GM12872 (cell line): ENCODE results near the gene BCAT1.

Source experiments
- TF ChIP-seq, protein P1 (sequence below): IDR thresholded peaks from 3 replicates; pipeline ENCODE4 v1.5.1; 2011; ENCODE audit warnings: low read depth, mild to moderate bottlenecking, low read length, moderate library complexity; ENCODE audit not compliant: insufficient read depth

BCAT1 gene

DNA sequence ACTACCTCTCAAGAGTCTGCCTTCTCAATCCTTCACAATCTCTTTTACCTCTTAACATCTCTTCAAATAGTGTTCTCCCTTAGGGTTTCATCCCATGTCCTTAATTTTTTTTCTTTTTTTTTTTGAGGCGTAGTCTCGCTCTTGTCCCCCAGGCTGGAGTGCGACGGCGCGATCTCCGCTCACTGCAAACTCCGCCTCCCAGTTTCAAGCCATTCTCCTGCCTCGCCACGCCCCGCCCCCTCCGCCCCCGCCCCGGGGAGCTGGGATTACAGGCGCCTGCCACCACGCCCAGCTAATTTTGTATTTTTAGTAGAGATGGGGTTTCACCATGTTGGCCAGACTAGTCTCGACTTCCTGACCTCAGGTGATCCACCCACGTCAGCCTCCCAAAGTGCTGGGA, 7.0 kb upstream of the BCAT1 start:
- TF ChIP-seq, protein P1, sequence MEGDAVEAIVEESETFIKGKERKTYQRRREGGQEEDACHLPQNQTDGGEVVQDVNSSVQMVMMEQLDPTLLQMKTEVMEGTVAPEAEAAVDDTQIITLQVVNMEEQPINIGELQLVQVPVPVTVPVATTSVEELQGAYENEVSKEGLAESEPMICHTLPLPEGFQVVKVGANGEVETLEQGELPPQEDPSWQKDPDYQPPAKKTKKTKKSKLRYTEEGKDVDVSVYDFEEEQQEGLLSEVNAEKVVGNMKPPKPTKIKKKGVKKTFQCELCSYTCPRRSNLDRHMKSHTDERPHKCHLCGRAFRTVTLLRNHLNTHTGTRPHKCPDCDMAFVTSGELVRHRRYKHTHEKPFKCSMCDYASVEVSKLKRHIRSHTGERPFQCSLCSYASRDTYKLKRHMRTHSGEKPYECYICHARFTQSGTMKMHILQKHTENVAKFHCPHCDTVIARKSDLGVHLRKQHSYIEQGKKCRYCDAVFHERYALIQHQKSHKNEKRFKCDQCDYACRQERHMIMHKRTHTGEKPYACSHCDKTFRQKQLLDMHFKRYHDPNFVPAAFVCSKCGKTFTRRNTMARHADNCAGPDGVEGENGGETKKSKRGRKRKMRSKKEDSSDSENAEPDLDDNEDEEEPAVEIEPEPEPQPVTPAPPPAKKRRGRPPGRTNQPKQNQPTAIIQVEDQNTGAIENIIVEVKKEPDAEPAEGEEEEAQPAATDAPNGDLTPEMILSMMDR = no peak

DNA sequence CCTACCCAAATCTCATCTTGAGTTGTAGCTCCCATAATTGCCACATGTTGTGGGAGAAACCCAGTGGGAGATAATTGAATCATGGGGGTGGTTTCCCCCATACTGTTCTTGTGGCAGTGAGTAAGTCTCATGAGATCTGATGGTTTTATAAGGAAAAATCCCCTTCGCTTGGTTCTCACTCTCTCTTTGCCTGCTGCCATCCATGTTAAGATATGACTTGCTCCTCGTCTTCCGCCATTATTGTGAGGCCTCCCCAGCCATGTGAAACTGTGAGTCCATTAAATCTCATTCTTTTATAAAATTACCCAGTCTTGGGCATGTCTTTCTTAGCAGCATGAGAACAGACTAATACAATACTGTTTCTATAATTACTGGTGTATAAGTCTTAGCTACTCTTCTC, 6.5 kb upstream of the BCAT1 start:
- TF ChIP-seq, protein P1 = no peak

DNA sequence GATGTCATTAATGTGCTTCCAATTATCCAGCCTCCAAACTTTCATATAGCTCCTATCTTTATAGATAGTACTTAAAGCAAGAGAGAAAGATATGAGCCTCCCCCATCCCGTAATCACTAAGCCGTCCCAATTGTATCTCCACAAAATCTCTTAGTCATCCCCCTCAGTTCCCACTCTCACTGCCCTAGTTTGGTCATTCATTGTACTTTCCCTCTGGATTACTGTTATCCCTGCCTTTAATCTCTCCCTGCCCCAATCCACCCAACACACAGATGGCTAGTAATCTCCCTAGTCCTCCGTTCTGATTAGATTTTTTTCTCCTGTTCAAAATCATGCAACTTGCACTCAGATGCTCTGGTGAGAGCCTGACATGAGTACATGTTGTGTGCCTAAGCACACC, 5.4 kb upstream of the BCAT1 start:
- TF ChIP-seq, protein P1 = no peak

DNA sequence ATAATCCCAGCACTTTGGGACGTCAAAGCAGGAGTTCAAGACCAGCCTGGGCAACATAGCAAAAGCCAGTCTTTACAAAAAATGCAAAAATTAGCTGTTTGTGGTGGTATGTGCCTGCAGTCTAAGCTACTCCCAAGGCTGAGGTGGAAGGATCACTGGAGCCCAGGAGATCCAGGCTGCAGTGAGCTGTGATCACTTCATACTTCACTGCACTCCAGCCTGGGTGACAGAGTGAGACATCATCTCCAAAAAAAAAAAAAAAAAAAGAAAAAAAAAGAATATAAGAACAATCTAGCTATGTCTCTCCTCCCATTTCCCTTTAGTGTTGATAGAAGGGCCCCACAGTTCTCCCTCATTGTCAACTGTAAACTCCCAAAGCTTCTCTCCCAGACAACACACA, 3.5 kb upstream of the BCAT1 start:
- TF ChIP-seq, protein P1 = no peak

DNA sequence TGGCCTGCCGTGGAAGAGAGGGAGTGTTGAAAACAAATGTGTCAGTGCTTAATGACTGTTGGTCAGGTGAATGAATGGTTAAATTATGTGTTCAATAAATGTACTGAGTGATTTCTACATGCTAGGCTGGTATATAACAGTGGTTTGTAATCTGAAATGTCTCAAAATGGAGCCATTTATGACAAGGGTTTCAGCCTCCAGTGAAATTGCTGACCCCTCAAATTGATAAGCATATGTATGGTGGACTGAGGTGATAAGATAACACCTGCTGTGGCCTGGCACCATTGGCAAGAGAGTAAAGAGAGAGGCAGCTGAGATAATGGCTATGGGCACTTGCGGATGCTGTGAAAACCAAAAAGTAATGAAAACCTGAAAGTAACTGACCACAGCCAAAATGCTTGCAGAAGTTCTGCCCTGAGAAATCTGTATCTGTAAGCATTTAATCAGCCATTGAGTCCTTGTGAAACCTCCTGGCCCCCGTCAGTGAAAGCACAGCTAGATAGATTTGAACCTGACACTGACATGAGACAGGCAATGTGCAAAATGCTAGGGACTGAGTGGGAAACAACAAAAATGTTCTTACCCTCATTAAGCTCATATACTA, 1.4 kb upstream of the BCAT1 start:
- TF ChIP-seq, protein P1 = no peak

DNA sequence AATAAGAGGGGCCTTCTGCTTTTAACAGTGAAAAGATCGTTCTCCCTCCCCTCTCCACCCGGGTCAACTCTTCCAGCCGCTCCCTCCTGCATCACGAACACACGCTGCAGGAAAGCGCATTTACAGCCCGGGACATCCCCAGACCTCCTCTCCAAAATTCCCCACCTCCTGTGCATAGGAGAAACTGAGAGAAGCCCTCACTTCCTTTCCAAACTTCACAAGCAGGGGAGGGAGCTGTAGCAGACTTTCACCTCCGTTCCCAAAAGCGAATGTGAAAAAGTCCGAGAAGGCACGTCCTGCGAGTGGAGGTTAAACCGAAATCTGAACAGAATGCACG, 513 bp downstream of the BCAT1 start:
- TF ChIP-seq, protein P1 = no peak

DNA sequence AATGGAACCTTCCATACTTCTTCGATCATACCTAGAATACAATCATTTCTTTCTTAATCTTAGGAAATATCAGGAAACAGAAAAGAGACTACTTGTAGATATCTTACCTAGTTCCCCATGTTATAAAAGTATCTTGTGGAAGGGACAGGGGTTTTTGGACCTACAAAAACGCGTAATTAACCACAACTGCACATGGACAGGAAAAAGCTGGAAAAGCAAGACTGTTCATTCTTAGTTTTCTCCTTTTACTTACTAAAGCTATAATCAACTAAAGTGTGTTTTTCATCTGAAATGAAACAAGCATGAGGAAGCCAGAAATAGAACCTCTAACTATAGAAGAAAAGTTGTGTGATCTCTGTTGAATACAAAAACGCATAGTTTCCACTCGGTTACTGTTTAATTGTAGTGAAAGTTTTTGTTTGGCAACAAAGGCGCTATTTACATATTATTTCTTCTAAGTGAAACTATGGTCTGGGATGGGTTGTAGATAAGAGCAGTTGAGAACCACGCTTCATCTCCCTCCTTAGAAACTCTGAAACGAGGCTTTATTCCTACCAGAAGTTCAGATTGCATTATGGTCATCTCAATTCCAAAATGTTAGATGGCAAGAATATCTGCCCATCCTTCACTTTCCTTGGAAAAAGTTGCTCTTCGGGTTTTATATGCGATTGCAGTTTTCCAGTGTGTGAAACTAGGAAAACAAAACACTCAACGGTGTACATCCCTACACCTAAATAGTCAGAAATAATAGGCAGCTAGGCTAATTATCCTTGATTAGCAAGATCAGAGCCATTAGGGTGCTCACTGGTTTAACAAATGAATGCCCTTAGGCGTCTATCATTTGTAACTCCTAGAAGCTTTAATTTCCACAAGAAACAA, 1.1 kb downstream of the BCAT1 start:
- TF ChIP-seq, protein P1 = no peak
